Right lung (tissue), 5 donors: ENCODE data around the gene MAML2. TPM values are rescaled to one million over a fixed set of nuclear protein-coding genes. Genes with fewer than 3 reads are reported as not detected.

Source experiments
- DNase-seq, 2 donors: peaks; one replicate each; pipeline ENCODE4 v3.0.0-alpha.2; 2013
- polyA plus RNA-seq, 5 donors: library from polyadenylated mRNA; unstranded; fragments of 120-200 nt; gene quantifications; one replicate each; pipeline versions ENCODE4 v1.2.1 to v1.2.3, GENCODE V29; 2013; ENCODE audit warnings: inconsistent platforms in 1 of 5, low replicate concordance in 1 of 5; ENCODE audit not compliant: insufficient read length in 5 of 5, insufficient read depth in 1 of 5

MAML2 gene
- polyA plus RNA-seq, 5 donors, result 24.0 to 44.9 (median 37.3) TPM

GRCh38 chr11:95977534-95978174 is 365.3 kb downstream of the MAML2 start:
- no peak for DNase-seq

- no peak for DNase-seq
Observed at GRCh38 chr11:95976550-95976949, 366.4 kb downstream of the MAML2 start.

- DNase-seq, result no peak
Observed at GRCh38 chr11:95975343-95975742, 367.7 kb downstream of the MAML2 start.

- DNase-seq, result peak; percentile 57 to 63
Observed at GRCh38 chr11:95972060-95972459, 370.9 kb downstream of the MAML2 start.

GRCh38 chr11:95968585-95968984 is 374.4 kb downstream of the MAML2 start:
- no peak for DNase-seq

- DNase-seq, result no peak
Observed at GRCh38 chr11:95964281-95964680, 378.7 kb downstream of the MAML2 start.

- peak in 1 of 2 donors; percentile 13 for DNase-seq
Observed at GRCh38 chr11:95961758-95962157, 381.2 kb downstream of the MAML2 start.

- no peak for DNase-seq
Observed at GRCh38 chr11:95950905-95951304, 392.1 kb downstream of the MAML2 start.

- DNase-seq, result no peak
Observed at GRCh38 chr11:95948637-95949036, 394.4 kb downstream of the MAML2 start.

GRCh38 chr11:95944623-95945022 is 398.4 kb downstream of the MAML2 start:
- no peak for DNase-seq

- DNase-seq, result no peak
Observed at GRCh38 chr11:95943546-95943945, 399.4 kb downstream of the MAML2 start.

GRCh38 chr11:95939091-95939490 is 403.9 kb downstream of the MAML2 start:
- no peak for DNase-seq

- DNase-seq, result no peak
Observed at GRCh38 chr11:95937358-95937757, 405.6 kb downstream of the MAML2 start.

GRCh38 chr11:95933594-95933993 is 409.4 kb downstream of the MAML2 start:
- DNase-seq, result no peak

GRCh38 chr11:95931916-95932315 is 411.1 kb downstream of the MAML2 start:
- no peak for DNase-seq

- DNase-seq, result no peak
Observed at GRCh38 chr11:95930948-95931347, 412.0 kb downstream of the MAML2 start.

GRCh38 chr11:95926726-95927125 is 416.3 kb downstream of the MAML2 start:
- no peak for DNase-seq

Other genes with a start within 250 kb of the MAML2 start
- gene CCDC82, start 46.7 kb upstream of the MAML2 start, polyA plus RNA-seq, result 10 to 100 TPM; 43.8 to 83.1 (median 72.1) TPM
- 10 to 100 TPM; 21.4 to 31.2 (median 27.5) TPM for gene JRKL, start 46.8 kb upstream of the MAML2 start, polyA plus RNA-seq